HEK293 (cell line): ENCODE data around the gene WBP4.

Source experiments
- CTCF ChIA-PET: fragments of 350-600 bp; formaldehyde crosslinking; extraction: SDS; loops from one replicate; lab custom pipeline; 2021; ENCODE audit warnings: antibody characterized with exemption; lab: Yijun Ruan, JAX
- POLR2A ChIA-PET: fragments of 300-600 bp; formaldehyde crosslinking; extraction: SDS; loops from one replicate; lab custom pipeline; 2020; ENCODE audit warnings: antibody characterized with exemption, inconsistent platforms; lab: Yijun Ruan, JAX
- H3K27ac ChIP-seq: fragments of 200-500 bp; sonication (Bioruptor generic); 2 replicates; pipeline ENCODE4 v1.5.1; 2014; ENCODE audit warnings: low read depth, low read length, control low read depth, inconsistent platforms; ENCODE audit errors: extremely low read depth
- H3K36me3 ChIP-seq, 2 experiments: fragments of 200-500 bp in 1 of 2; sonication (Bioruptor generic) in 1 of 2; 1 replicate in 1 of 2; 2 replicates in 1 of 2; pipeline ENCODE4 v1.5.1; 2014 to 2017; ENCODE audit warnings: inconsistent platforms in 2 of 2, low read length in 2 of 2; ENCODE audit not compliant: control insufficient read depth in 2 of 2, insufficient read depth in 1 of 2
- H3K4me1 ChIP-seq: fragments of 200-500 bp; sonication (Bioruptor generic); 2 replicates; pipeline ENCODE4 v1.5.1; 2014; ENCODE audit warnings: mild to moderate bottlenecking, low read length, inconsistent platforms; ENCODE audit not compliant: control insufficient read depth, insufficient read depth
- H3K4me3 ChIP-seq: 2 replicates; pipeline ENCODE4 v1.5.1; 2011; ENCODE audit warnings: low read depth, mild to moderate bottlenecking, control low read depth, low read length, moderate library complexity
- H3K9me3 ChIP-seq: fragments of 200-500 bp; sonication (Bioruptor generic); 2 replicates; pipeline ENCODE4 v1.5.1; 2014; ENCODE audit warnings: low read depth, low read length, inconsistent platforms; ENCODE audit not compliant: control insufficient read depth, insufficient read depth
- HOXA7 ChIP-seq: sonication (generic); formaldehyde crosslinking; IDR thresholded peaks from 2 replicates; pipeline ENCODE4 v1.8.1; 2022; ENCODE audit warnings: missing genetic modification reagents, borderline replicate concordance
- KLF1 ChIP-seq: fragments of 450-650 bp; formaldehyde crosslinking; IDR thresholded peaks from 2 replicates; pipeline ENCODE4 v1.5.1; 2016; ENCODE audit warnings: missing biosample characterization, missing genetic modification characterization
- MZF1 ChIP-seq: fragments of 450-650 bp; formaldehyde crosslinking; IDR thresholded peaks from 2 replicates; pipeline ENCODE4 v1.5.1; 2017; ENCODE audit warnings: missing biosample characterization, missing genetic modification characterization, borderline replicate concordance
- REPIN1 ChIP-seq: fragments of 450-650 bp; formaldehyde crosslinking; IDR thresholded peaks from 2 replicates; pipeline ENCODE4 v1.5.1; 2017; ENCODE audit warnings: missing biosample characterization, missing genetic modification characterization, low read depth
- SCRT2 ChIP-seq: fragments of 450-650 bp; formaldehyde crosslinking; IDR thresholded peaks from 2 replicates; pipeline ENCODE4 v1.5.1; 2016; ENCODE audit warnings: missing biosample characterization, missing genetic modification characterization
- SP7 ChIP-seq: fragments of 450-650 bp; formaldehyde crosslinking; IDR thresholded peaks from 2 replicates; pipeline ENCODE4 v1.5.1; 2016; ENCODE audit warnings: missing biosample characterization, missing genetic modification characterization
- TCF7L2 ChIP-seq: IDR thresholded peaks from 2 replicates; pipeline ENCODE4 v1.6.1; 2011; ENCODE audit warnings: low read depth, mild to moderate bottlenecking, inconsistent platforms, low read length, moderate library complexity, borderline replicate concordance
- ZBTB1 ChIP-seq: fragments of 450-650 bp; formaldehyde crosslinking; IDR thresholded peaks from 2 replicates; pipeline ENCODE4 v1.5.1; 2016; ENCODE audit warnings: missing biosample characterization, missing genetic modification characterization
- ZBTB7A ChIP-seq: fragments of 450-650 bp; formaldehyde crosslinking; IDR thresholded peaks from 2 replicates; pipeline ENCODE4 v1.5.1; 2016; ENCODE audit warnings: low read depth, missing biosample characterization, missing genetic modification characterization
- ZFHX2 ChIP-seq: fragments of 450-650 bp; formaldehyde crosslinking; conservative IDR thresholded peaks from 2 replicates; pipeline ENCODE4 v1.5.1; 2016; ENCODE audit warnings: missing biosample characterization, missing genetic modification characterization
- ZNF175 ChIP-seq: fragments of 450-650 bp; formaldehyde crosslinking; IDR thresholded peaks from 2 replicates; pipeline ENCODE4 v1.5.1; 2016; ENCODE audit warnings: missing biosample characterization, missing genetic modification characterization
- ZNF302 ChIP-seq: fragments of 450-650 bp; formaldehyde crosslinking; IDR thresholded peaks from 2 replicates; pipeline ENCODE4 v1.5.1; 2016; ENCODE audit warnings: missing biosample characterization, missing genetic modification characterization, low read depth
- ZNF514 ChIP-seq: fragments of 450-650 bp; formaldehyde crosslinking; IDR thresholded peaks from 2 replicates; pipeline ENCODE4 v1.5.1; 2016; ENCODE audit warnings: missing biosample characterization, missing genetic modification characterization
- ZNF529 ChIP-seq: fragments of 450-650 bp; formaldehyde crosslinking; IDR thresholded peaks from 2 replicates; pipeline ENCODE4 v1.5.1; 2017; ENCODE audit warnings: missing genetic modification characterization, missing biosample characterization; ENCODE audit not compliant: insufficient replicate concordance
- ZNF670 ChIP-seq: fragments of 450-650 bp; formaldehyde crosslinking; IDR thresholded peaks from 2 replicates; pipeline ENCODE4 v1.5.1; 2016; ENCODE audit warnings: missing biosample characterization, missing genetic modification characterization, low read depth
- ZNF701 ChIP-seq: fragments of 450-650 bp; formaldehyde crosslinking; IDR thresholded peaks from 2 replicates; pipeline ENCODE4 v1.5.1; 2016; ENCODE audit warnings: missing biosample characterization, missing genetic modification characterization
- ZNF747 ChIP-seq: fragments of 450-650 bp; formaldehyde crosslinking; IDR thresholded peaks from 2 replicates; pipeline ENCODE4 v1.5.1; 2016; ENCODE audit warnings: missing biosample characterization, missing genetic modification characterization
- ZNF776 ChIP-seq: fragments of 450-650 bp; formaldehyde crosslinking; IDR thresholded peaks from 2 replicates; pipeline ENCODE4 v1.5.0; 2017; ENCODE audit warnings: missing biosample characterization, missing genetic modification characterization, borderline replicate concordance
- ZNF843 ChIP-seq: fragments of 450-650 bp; formaldehyde crosslinking; IDR thresholded peaks from 2 replicates; pipeline ENCODE4 v1.5.1; 2016; ENCODE audit warnings: missing biosample characterization, missing genetic modification characterization
- TF ChIP-seq, protein P1 (sequence below): fragments of 450-650 bp; formaldehyde crosslinking; IDR thresholded peaks from 2 replicates; pipeline ENCODE4 v1.5.1; 2017; ENCODE audit warnings: missing biosample characterization, missing genetic modification characterization
- TF ChIP-seq, protein P2 (sequence below): fragments of 450-650 bp; formaldehyde crosslinking; IDR thresholded peaks from 2 replicates; pipeline ENCODE4 v1.5.1; 2016; ENCODE audit warnings: missing biosample characterization, missing genetic modification characterization, low read depth
- TF ChIP-seq, protein P3 (sequence below): fragments of 450-650 bp; formaldehyde crosslinking; IDR thresholded peaks from 2 replicates; pipeline ENCODE4 v1.5.1; 2016; ENCODE audit warnings: missing biosample characterization, missing genetic modification characterization
- TF ChIP-seq, protein P4 (sequence below): fragments of 450-650 bp; formaldehyde crosslinking; IDR thresholded peaks from 2 replicates; pipeline ENCODE4 v1.5.1; 2016; ENCODE audit warnings: missing biosample characterization, missing genetic modification characterization, low read depth
- TF ChIP-seq, protein P5 (sequence below): fragments of 450-650 bp; formaldehyde crosslinking; IDR thresholded peaks from 2 replicates; pipeline ENCODE4 v1.5.1; 2016; ENCODE audit warnings: missing biosample characterization, missing genetic modification characterization

Gene WBP4

DNA sequence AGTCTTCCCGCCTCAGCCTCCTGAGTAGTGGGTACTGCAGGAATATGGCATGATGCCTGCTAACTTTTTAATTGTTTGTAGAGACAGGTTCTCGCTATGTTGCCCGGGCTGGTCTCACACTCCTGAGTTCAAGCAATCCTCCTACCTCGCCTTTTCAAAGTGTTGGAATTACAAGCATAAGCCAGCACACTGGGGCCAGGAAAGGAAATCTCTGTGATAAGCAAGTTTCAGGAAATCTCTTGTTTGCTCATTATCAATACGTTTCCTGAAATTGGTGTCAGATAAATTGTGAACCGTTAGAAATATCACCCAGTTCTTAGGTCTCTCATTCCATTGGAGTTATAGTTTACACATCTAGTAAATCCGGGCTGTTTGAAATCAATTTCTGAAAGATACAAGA is 14.2 kb downstream of the WBP4 start:
- no peaks in the 10 kb centered on the region for H3K9me3 ChIP-seq
- no peaks in the 10 kb centered on the region for H3K4me1 ChIP-seq
- CTCF ChIA-PET = no interaction called here
- TF ChIP-seq ZBTB7A = no peak
- no peak for TF ChIP-seq ZNF302 (tag by site-specific recombination)
- no peak for TF ChIP-seq SCRT2 (tag by site-specific recombination)
- TF ChIP-seq MZF1 (tag by site-specific recombination) = no peak
- TF ChIP-seq, protein P1, sequence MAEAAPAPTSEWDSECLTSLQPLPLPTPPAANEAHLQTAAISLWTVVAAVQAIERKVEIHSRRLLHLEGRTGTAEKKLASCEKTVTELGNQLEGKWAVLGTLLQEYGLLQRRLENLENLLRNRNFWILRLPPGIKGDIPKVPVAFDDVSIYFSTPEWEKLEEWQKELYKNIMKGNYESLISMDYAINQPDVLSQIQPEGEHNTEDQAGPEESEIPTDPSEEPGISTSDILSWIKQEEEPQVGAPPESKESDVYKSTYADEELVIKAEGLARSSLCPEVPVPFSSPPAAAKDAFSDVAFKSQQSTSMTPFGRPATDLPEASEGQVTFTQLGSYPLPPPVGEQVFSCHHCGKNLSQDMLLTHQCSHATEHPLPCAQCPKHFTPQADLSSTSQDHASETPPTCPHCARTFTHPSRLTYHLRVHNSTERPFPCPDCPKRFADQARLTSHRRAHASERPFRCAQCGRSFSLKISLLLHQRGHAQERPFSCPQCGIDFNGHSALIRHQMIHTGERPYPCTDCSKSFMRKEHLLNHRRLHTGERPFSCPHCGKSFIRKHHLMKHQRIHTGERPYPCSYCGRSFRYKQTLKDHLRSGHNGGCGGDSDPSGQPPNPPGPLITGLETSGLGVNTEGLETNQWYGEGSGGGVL = no peak
- TF ChIP-seq REPIN1 (tag by site-specific recombination) = no peak
- TF ChIP-seq, protein P2, sequence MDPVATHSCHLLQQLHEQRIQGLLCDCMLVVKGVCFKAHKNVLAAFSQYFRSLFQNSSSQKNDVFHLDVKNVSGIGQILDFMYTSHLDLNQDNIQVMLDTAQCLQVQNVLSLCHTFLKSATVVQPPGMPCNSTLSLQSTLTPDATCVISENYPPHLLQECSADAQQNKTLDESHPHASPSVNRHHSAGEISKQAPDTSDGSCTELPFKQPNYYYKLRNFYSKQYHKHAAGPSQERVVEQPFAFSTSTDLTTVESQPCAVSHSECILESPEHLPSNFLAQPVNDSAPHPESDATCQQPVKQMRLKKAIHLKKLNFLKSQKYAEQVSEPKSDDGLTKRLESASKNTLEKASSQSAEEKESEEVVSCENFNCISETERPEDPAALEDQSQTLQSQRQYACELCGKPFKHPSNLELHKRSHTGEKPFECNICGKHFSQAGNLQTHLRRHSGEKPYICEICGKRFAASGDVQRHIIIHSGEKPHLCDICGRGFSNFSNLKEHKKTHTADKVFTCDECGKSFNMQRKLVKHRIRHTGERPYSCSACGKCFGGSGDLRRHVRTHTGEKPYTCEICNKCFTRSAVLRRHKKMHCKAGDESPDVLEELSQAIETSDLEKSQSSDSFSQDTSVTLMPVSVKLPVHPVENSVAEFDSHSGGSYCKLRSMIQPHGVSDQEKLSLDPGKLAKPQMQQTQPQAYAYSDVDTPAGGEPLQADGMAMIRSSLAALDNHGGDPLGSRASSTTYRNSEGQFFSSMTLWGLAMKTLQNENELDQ (tag by site-specific recombination) = no peak
- no peak for TF ChIP-seq ZNF776 (tag by site-specific recombination)
- no peak for TF ChIP-seq HOXA7
- TF ChIP-seq ZNF529 = no peak
- no peak for TF ChIP-seq ZNF747 (tag by site-specific recombination)
- TF ChIP-seq ZBTB1 = no peak
- TF ChIP-seq, all 188 proteins: peak for 0
- POLR2A ChIA-PET = no interaction called here
- H3K4me3 ChIP-seq = no peak overlapping the region
- H3K36me3 ChIP-seq = peaks cover 39 to 57% of the 10 kb centered on the region in 2 experiments
- H3K27ac ChIP-seq = no peak overlapping the region

DNA sequence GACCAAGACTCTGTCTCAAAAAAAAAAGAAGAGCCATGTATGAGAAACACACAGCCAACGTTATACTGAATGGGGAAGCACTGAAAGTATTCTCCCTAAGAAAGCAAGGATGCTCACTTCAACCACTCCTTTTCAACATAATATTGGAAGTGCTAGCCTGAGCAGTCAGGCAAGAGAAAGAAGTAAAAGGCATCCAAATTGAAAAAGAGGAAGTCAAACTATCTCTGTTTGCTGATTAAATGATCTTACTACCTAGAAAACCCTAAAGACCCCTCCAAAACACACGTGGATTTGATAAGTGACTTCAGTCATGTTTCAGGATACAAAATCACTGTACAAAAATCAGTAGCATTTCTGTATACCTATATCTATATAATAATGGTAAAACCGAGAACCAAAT is 16.2 kb downstream of the WBP4 start:
- CTCF ChIA-PET = no interaction called here
- Histone ChIP-seq H3K4me1 (no peaks in the 10 kb centered on the region), H3K27ac (no peak overlapping the region), H3K4me3 (no peak overlapping the region), H3K9me3 (no peaks in the 10 kb centered on the region), H3K36me3 (peaks cover 29 to 50% of the 10 kb centered on the region in 2 experiments; a peak in 2 of 3 replicates)
- POLR2A ChIA-PET = no interaction called here
- TF ChIP-seq ZNF747 (tag by site-specific recombination) = no peak
- no peak for TF ChIP-seq ZNF843 (tag by site-specific recombination)
- TF ChIP-seq SP7 = no peak
- TF ChIP-seq, protein P3, sequence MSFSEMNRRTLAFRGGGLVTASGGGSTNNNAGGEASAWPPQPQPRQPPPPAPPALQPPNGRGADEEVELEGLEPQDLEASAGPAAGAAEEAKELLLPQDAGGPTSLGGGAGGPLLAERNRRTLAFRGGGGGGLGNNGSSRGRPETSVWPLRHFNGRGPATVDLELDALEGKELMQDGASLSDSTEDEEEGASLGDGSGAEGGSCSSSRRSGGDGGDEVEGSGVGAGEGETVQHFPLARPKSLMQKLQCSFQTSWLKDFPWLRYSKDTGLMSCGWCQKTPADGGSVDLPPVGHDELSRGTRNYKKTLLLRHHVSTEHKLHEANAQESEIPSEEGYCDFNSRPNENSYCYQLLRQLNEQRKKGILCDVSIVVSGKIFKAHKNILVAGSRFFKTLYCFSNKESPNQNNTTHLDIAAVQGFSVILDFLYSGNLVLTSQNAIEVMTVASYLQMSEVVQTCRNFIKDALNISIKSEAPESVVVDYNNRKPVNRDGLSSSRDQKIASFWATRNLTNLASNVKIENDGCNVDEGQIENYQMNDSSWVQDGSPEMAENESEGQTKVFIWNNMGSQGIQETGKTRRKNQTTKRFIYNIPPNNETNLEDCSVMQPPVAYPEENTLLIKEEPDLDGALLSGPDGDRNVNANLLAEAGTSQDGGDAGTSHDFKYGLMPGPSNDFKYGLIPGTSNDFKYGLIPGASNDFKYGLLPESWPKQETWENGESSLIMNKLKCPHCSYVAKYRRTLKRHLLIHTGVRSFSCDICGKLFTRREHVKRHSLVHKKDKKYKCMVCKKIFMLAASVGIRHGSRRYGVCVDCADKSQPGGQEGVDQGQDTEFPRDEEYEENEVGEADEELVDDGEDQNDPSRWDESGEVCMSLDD = no peak
- TF ChIP-seq ZNF701 (tag by site-specific recombination) = no peak
- no peak for TF ChIP-seq ZNF670 (tag by site-specific recombination)
- TF ChIP-seq KLF1 = no peak
- TF ChIP-seq ZFHX2 (tag by site-specific recombination) = no peak
- TF ChIP-seq TCF7L2 = no peak
- TF ChIP-seq, protein P2 (tag by site-specific recombination) = no peak
- no peak for TF ChIP-seq ZNF175 (tag by site-specific recombination)
- TF ChIP-seq, protein P4, sequence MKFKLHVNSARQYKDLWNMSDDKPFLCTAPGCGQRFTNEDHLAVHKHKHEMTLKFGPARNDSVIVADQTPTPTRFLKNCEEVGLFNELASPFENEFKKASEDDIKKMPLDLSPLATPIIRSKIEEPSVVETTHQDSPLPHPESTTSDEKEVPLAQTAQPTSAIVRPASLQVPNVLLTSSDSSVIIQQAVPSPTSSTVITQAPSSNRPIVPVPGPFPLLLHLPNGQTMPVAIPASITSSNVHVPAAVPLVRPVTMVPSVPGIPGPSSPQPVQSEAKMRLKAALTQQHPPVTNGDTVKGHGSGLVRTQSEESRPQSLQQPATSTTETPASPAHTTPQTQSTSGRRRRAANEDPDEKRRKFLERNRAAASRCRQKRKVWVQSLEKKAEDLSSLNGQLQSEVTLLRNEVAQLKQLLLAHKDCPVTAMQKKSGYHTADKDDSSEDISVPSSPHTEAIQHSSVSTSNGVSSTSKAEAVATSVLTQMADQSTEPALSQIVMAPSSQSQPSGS (tag by site-specific recombination) = no peak
- no peak for TF ChIP-seq ZNF514
- TF ChIP-seq, protein P5, sequence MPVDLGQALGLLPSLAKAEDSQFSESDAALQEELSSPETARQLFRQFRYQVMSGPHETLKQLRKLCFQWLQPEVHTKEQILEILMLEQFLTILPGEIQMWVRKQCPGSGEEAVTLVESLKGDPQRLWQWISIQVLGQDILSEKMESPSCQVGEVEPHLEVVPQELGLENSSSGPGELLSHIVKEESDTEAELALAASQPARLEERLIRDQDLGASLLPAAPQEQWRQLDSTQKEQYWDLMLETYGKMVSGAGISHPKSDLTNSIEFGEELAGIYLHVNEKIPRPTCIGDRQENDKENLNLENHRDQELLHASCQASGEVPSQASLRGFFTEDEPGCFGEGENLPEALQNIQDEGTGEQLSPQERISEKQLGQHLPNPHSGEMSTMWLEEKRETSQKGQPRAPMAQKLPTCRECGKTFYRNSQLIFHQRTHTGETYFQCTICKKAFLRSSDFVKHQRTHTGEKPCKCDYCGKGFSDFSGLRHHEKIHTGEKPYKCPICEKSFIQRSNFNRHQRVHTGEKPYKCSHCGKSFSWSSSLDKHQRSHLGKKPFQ (tag by site-specific recombination) = no peak
